Measurements from ENCODE around the gene ITPRIPL1. TPM values are rescaled to one million over a fixed set of nuclear protein-coding genes. Genes with fewer than 3 reads are reported as not detected.
"Not testable (repeated sequence)": the region's sequence is repeated elsewhere in the genome, so short reads cannot be mapped to it uniquely, and the experiment has no call there.

The ITPRIPL1 gene
- total RNA-seq, 1 experiment from 2014 or later: 23.5 TPM

DNA sequence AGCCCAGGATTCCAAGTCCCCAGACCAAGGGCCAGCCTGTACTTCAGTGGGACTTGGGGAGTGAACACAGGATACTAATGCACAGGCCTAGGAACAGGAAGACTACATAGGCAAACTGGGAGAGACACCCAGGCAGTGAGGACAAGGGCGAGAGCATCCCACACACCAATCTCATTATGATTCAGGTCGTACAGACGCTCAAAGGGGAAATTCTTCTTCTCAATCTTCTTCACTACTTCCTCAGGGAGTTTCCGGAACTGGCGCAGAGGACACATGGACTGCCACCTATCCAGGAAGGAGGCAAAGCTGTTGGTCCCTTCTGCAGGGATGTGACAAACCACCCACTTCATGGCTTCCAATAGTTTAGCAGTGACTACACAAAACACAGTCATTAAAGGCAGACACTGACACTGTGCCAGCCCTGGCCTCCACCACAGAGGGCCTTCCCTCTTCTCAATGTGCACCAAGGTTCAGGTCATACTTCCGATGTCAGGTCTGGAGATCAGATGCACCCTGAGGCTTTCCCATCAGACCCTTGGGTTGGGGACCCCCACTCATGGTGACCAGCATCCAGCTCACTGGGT lies 37.8 kb upstream of the ITPRIPL1 start:
- Histone ChIP-seq H3K27ac (ENCODE audit: low read depth, low read length, poor library complexity, severe bottlenecking) (no peak overlapping the region), H3K36me3 (ENCODE audit: insufficient read depth, low read length, poor library complexity, severe bottlenecking) (peaks cover 100% of the 10 kb centered on the region), H3K9me3 (ENCODE audit: low read depth, low read length, poor library complexity, severe bottlenecking) (no peaks in the 10 kb centered on the region), H3K4me1 (ENCODE audit: insufficient read depth, low read length, poor library complexity, severe bottlenecking) (no peaks in the 10 kb centered on the region), H3K4me3 (ENCODE audit: low read depth, low read length, poor library complexity, severe bottlenecking) (no peak overlapping the region), H3K27me3 (replicated peaks; ENCODE audit: insufficient read depth, low read depth, low read length, poor library complexity) (no peaks in the 10 kb centered on the region)
- TF ChIP-seq, protein P1, sequence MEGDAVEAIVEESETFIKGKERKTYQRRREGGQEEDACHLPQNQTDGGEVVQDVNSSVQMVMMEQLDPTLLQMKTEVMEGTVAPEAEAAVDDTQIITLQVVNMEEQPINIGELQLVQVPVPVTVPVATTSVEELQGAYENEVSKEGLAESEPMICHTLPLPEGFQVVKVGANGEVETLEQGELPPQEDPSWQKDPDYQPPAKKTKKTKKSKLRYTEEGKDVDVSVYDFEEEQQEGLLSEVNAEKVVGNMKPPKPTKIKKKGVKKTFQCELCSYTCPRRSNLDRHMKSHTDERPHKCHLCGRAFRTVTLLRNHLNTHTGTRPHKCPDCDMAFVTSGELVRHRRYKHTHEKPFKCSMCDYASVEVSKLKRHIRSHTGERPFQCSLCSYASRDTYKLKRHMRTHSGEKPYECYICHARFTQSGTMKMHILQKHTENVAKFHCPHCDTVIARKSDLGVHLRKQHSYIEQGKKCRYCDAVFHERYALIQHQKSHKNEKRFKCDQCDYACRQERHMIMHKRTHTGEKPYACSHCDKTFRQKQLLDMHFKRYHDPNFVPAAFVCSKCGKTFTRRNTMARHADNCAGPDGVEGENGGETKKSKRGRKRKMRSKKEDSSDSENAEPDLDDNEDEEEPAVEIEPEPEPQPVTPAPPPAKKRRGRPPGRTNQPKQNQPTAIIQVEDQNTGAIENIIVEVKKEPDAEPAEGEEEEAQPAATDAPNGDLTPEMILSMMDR (conservative IDR thresholded peaks at IDR 0.05; ENCODE audit: low read depth, low read length): no peak
- intact Hi-C loops (cut with micrococcal nuclease; ENCODE audit: unreplicated experiment): no loop called here
- POLR2A ChIA-PET (ENCODE audit: low non-redundant PET): no interaction called here
- CTCF ChIA-PET: no interaction called here
- no TSS peak for BruUV-seq (replicated peaks)
- DNase-seq (ENCODE audit: low spot score): no peak

DNA sequence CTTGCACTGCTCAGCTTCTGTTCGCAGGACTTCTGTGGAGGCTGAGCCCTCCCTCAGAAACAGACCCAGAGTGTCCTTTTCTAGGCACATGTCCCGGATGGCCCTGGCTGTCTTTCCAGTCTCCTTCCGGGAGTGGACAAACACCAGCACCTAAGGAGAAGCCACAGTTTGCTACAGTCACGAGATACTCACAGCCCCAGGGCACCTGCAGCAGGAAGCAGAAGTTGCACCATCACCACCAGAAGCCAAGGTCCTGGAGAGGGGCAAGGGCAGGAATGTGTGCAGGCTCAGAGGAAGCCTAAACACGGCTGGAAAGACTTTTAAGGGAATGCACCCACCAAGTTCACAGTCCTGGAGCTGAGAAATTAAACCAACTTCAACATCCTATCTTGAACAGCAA lies 33.4 kb upstream of the ITPRIPL1 start:
- no peak overlapping the region for H3K4me3 ChIP-seq (ENCODE audit: low read depth, low read length, poor library complexity, severe bottlenecking)
- BruUV-seq (replicated peaks): no TSS peak
- ChIA-PET POLR2A (ENCODE audit: low non-redundant PET) (no interaction called here), CTCF (no interaction called here)
- intact Hi-C loops (cut with micrococcal nuclease; ENCODE audit: unreplicated experiment): no loop called here
- no peak for DNase-seq (ENCODE audit: low spot score)
- H3K27me3 ChIP-seq (replicated peaks; ENCODE audit: insufficient read depth, low read depth, low read length, poor library complexity): no peaks in the 10 kb centered on the region
- no peaks in the 10 kb centered on the region for H3K9me3 ChIP-seq (ENCODE audit: low read depth, low read length, poor library complexity, severe bottlenecking)
- H3K36me3 ChIP-seq (ENCODE audit: insufficient read depth, low read length, poor library complexity, severe bottlenecking): peaks cover 100% of the 10 kb centered on the region
- no peak for TF ChIP-seq EZH2 (IDR thresholded peaks at IDR 0.05; ENCODE audit: borderline replicate concordance, low read depth, low read length, poor library complexity, severe bottlenecking)
- TF ChIP-seq, protein P1 (conservative IDR thresholded peaks at IDR 0.05; ENCODE audit: low read depth, low read length): no peak
- H3K4me1 ChIP-seq (ENCODE audit: insufficient read depth, low read length, poor library complexity, severe bottlenecking): no peaks in the 10 kb centered on the region
- no peak overlapping the region for H3K27ac ChIP-seq (ENCODE audit: low read depth, low read length, poor library complexity, severe bottlenecking)

DNA sequence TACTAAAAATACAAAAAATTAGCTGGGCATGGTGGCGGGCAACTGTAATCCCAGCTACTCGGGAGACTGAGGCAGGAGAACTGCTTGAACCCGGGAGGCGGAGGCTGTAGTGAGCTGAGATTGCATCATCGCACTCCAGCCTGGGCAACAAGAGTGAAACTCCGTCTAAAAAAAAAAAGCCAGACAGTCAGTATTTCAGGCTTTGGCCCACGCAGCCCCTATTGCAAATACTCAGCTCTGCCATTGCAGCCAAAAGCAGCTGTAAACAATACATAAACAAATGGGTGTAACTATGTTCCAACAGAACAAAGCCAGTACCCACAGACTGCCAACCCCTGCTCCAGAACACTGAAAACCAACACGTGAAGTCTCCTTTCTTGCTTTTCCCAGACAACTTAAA lies 30.8 kb upstream of the ITPRIPL1 start:
- H3K36me3 ChIP-seq (ENCODE audit: insufficient read depth, low read length, poor library complexity, severe bottlenecking): peaks cover 100% of the 10 kb centered on the region
- H3K4me3 ChIP-seq (ENCODE audit: low read depth, low read length, poor library complexity, severe bottlenecking); BruUV-seq (replicated peaks); intact Hi-C loops (cut with micrococcal nuclease; ENCODE audit: unreplicated experiment); CTCF ChIA-PET; H3K27me3 ChIP-seq (replicated peaks; ENCODE audit: insufficient read depth, low read depth, low read length, poor library complexity); DNase-seq (ENCODE audit: low spot score); POLR2A ChIA-PET (ENCODE audit: low non-redundant PET); H3K27ac ChIP-seq (ENCODE audit: low read depth, low read length, poor library complexity, severe bottlenecking); H3K9me3 ChIP-seq (ENCODE audit: low read depth, low read length, poor library complexity, severe bottlenecking); H3K4me1 ChIP-seq (ENCODE audit: insufficient read depth, low read length, poor library complexity, severe bottlenecking): not testable (repeated sequence)

DNA sequence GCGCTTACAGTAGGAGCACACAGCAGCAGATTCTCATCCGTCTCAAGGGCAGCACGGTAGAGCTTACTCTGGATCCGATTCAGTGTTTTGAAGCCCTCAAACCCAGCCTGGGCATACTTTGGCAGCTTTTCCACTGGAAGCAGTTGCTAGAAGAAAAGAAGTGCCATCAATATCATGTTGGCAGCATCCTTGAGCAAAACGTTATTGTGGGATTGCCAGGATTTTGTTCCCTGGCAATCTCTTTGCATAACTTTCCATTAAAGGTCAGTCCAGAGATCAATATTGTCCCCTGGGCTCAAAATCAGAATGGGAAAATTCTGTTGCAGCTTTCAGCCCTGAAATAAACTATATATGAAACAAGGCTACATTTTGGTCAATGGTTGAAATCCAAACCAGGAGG lies 28.2 kb upstream of the ITPRIPL1 start:
- TF ChIP-seq, protein P1 (conservative IDR thresholded peaks at IDR 0.05; ENCODE audit: low read depth, low read length): no peak
- no peak for TF ChIP-seq EZH2 (IDR thresholded peaks at IDR 0.05; ENCODE audit: borderline replicate concordance, low read depth, low read length, poor library complexity, severe bottlenecking)
- Histone ChIP-seq H3K9me3 (ENCODE audit: low read depth, low read length, poor library complexity, severe bottlenecking) (no peaks in the 10 kb centered on the region), H3K4me3 (ENCODE audit: low read depth, low read length, poor library complexity, severe bottlenecking) (no peak overlapping the region), H3K4me1 (ENCODE audit: insufficient read depth, low read length, poor library complexity, severe bottlenecking) (no peaks in the 10 kb centered on the region), H3K27ac (ENCODE audit: low read depth, low read length, poor library complexity, severe bottlenecking) (no peak overlapping the region), H3K36me3 (ENCODE audit: insufficient read depth, low read length, poor library complexity, severe bottlenecking) (peaks cover 100% of the 10 kb centered on the region), H3K27me3 (replicated peaks; ENCODE audit: insufficient read depth, low read depth, low read length, poor library complexity) (no peaks in the 10 kb centered on the region)
- DNase-seq (ENCODE audit: low spot score): no peak
- POLR2A ChIA-PET (ENCODE audit: low non-redundant PET): interaction anchor here (0.7 kb wide), 1 partner anchor 8 kb away, joined by 3 read pairs; the partner anchor contains the start of gene SNRNP200
- intact Hi-C loops (cut with micrococcal nuclease; ENCODE audit: unreplicated experiment): no loop called here
- BruUV-seq (replicated peaks): no TSS peak
- CTCF ChIA-PET: no interaction called here

All from A673 (cell line).